Fibroblast of lung (primary cell): ENCODE results near the gene TFG. TPM values are rescaled to one million over a fixed set of nuclear protein-coding genes. Genes with fewer than 3 reads are reported as not detected.

Source experiments
- DNase-seq, 2 donors: peaks; one replicate each; pipeline versions ENCODE4 v3.0.0 to v3.0.0-alpha.2; 2010; ENCODE audit warnings: low read depth in 2 of 2
- H2AFZ ChIP-seq: 2 replicates; pipeline ENCODE4 v1.5.1; 2012; ENCODE audit warnings: low read length, control low read depth, inconsistent platforms
- H3K27ac ChIP-seq: 2 replicates; pipeline ENCODE4 v1.5.1; 2011; ENCODE audit warnings: low read length, control low read depth; ENCODE audit not compliant: insufficient read depth
- H3K27me3 ChIP-seq: 2 replicates; pipeline ENCODE4 v1.5.1; 2011; ENCODE audit warnings: mild to moderate bottlenecking, low read length; ENCODE audit not compliant: control insufficient read depth, insufficient read depth
- H3K36me3 ChIP-seq: 2 replicates; pipeline ENCODE4 v1.5.1; 2011; ENCODE audit warnings: low read length; ENCODE audit not compliant: control insufficient read depth, insufficient read depth
- H3K4me1 ChIP-seq: 2 replicates; pipeline ENCODE4 v1.5.1; 2011; ENCODE audit warnings: low read length; ENCODE audit not compliant: control insufficient read depth, insufficient read depth; ENCODE audit errors: extremely low read depth
- H3K4me2 ChIP-seq: 2 replicates; pipeline ENCODE4 v1.5.1; 2011; ENCODE audit warnings: low read length, control low read depth; ENCODE audit not compliant: insufficient read depth; ENCODE audit errors: extremely low read depth
- H3K4me3 ChIP-seq, 4 experiments: fragments of 200-600 bp in 1 of 4; sonication (generic) in 1 of 4; replicated peaks in 1 of 4; 2 replicates each; pipeline ENCODE4 v1.5.1; 2011 to 2016; ENCODE audit warnings: low read length in 4 of 4, low read depth in 3 of 4, mild to moderate bottlenecking in 3 of 4, control low read depth in 2 of 4, inconsistent platforms in 1 of 4, mixed read lengths in 1 of 4; ENCODE audit not compliant: insufficient read depth in 1 of 4; ENCODE audit errors: control extremely low read depth in 1 of 4
- H3K79me2 ChIP-seq: 2 replicates; pipeline ENCODE4 v1.5.1; 2012; ENCODE audit warnings: mild to moderate bottlenecking, low read length, inconsistent platforms; ENCODE audit not compliant: control insufficient read depth, insufficient read depth
- H3K9ac ChIP-seq: 2 replicates; pipeline ENCODE4 v1.5.1; 2011; ENCODE audit warnings: mild to moderate bottlenecking, low read length, control low read depth; ENCODE audit not compliant: insufficient read depth
- H3K9me3 ChIP-seq: 2 replicates; pipeline ENCODE4 v1.5.1; 2012; ENCODE audit warnings: low read depth, low read length; ENCODE audit not compliant: control insufficient read depth, insufficient read depth
- H4K20me1 ChIP-seq: 2 replicates; pipeline ENCODE4 v1.5.1; 2011; ENCODE audit warnings: low read length; ENCODE audit not compliant: control insufficient read depth, insufficient read depth; ENCODE audit errors: extremely low read depth
- CTCF ChIP-seq, 2 donors: IDR thresholded peaks in 1 of 2; conservative IDR thresholded peaks in 1 of 2; 1 replicate in 1 of 2; 2 replicates in 1 of 2; pipeline ENCODE4 v1.5.1; 2011 to 2012; ENCODE audit warnings: low read length in 2 of 2, control low read depth in 1 of 2, inconsistent platforms in 1 of 2, low read depth in 1 of 2, mild to moderate bottlenecking in 1 of 2
- EZH2 ChIP-seq: IDR thresholded peaks from 2 replicates; pipeline ENCODE4 v1.5.1; 2012; ENCODE audit warnings: low read length, control low read depth, mild to moderate bottlenecking; ENCODE audit errors: missing control alignments
- polyA plus RNA-seq, 2 donors: library from polyadenylated mRNA; depleted of rRNA in 1 of 2; stranded (reverse) in 1 of 2; unstranded in 1 of 2; fragments of >200 nt; gene quantifications; 2 replicates each; pipeline ENCODE4 v1.2.1, GENCODE V29; 2011 to 2012; ENCODE audit warnings: missing spikeins in 1 of 2
- total RNA-seq: library from RNA; depleted of rRNA; stranded (reverse); fragments of >200 nt; gene quantifications from 2 replicates; pipeline ENCODE4 v1.2.1, GENCODE V29; 2014

Gene TFG
- total and polyA plus RNA-seq, 2 donors (not counting 1 experiment from before 2014, with no cell fraction given): 60.6 to 174 TPM

- Histone ChIP-seq H3K4me1 (peaks cover 5% of the 10 kb centered on the region), H3K36me3 (no peaks in the 10 kb centered on the region), H3K4me3 (no peak overlapping the region), H3K9ac (no peak overlapping the region), H3K9me3 (no peaks in the 10 kb centered on the region), H3K27me3 (no peaks in the 10 kb centered on the region), H3K27ac (no peak overlapping the region), H2AFZ (peak overlapping the region; percentile 33), H3K4me2 (no peak overlapping the region), H4K20me1 (no peaks in the 10 kb centered on the region), H3K79me2 (no peaks in the 10 kb centered on the region)
- TF ChIP-seq EZH2 (no peak), CTCF (conservative IDR thresholded peaks at IDR 0.05 in 1 of 2, IDR thresholded peaks at IDR 0.05 in 1 of 2; ENCODE audit: low read depth in 1 of 2, low read length in 2 of 2) (no peak)
- peak in 1 of 2 donors; percentile 14 for DNase-seq
These were observed 67.5 kb downstream of the TFG start for GRCh38 chr3:100776746-100777145.

- no peaks in the 10 kb centered on the region for H3K9me3 ChIP-seq
- no peaks in the 10 kb centered on the region for H4K20me1 ChIP-seq
- DNase-seq: peak in 1 of 2 donors; percentile 75
- no peak overlapping the region for H3K4me2 ChIP-seq
- H2AFZ ChIP-seq: peak overlapping the region; percentile 33
- TF ChIP-seq CTCF (conservative IDR thresholded peaks at IDR 0.05 in 1 of 2, IDR thresholded peaks at IDR 0.05 in 1 of 2; ENCODE audit: low read depth in 1 of 2, low read length in 2 of 2): no peak
- no peak for TF ChIP-seq EZH2
- no peak overlapping the region for H3K27ac ChIP-seq
- peaks cover 8% of the 10 kb centered on the region for H3K4me1 ChIP-seq
- H3K27me3 ChIP-seq: no peaks in the 10 kb centered on the region
- no peak overlapping the region for H3K4me3 ChIP-seq
- no peaks in the 10 kb centered on the region for H3K79me2 ChIP-seq
- no peak overlapping the region for H3K9ac ChIP-seq
- H3K36me3 ChIP-seq: no peaks in the 10 kb centered on the region
These were observed 68.0 kb downstream of the TFG start for GRCh38 chr3:100777271-100777670.

GRCh38 chr3:100779480-100779879 lies 70.2 kb downstream of the TFG start:
- peak in 1 of 2 donors; percentile 9 for DNase-seq
- Histone ChIP-seq H3K4me2 (no peak overlapping the region), H3K9ac (no peak overlapping the region), H3K27ac (no peak overlapping the region), H3K9me3 (no peaks in the 10 kb centered on the region), H3K4me1 (peaks cover 10% of the 10 kb centered on the region), H4K20me1 (no peaks in the 10 kb centered on the region), H3K4me3 (no peak overlapping the region), H3K36me3 (no peaks in the 10 kb centered on the region), H3K27me3 (no peaks in the 10 kb centered on the region), H2AFZ (no peak overlapping the region), H3K79me2 (no peaks in the 10 kb centered on the region)
- TF ChIP-seq EZH2 (no peak), CTCF (conservative IDR thresholded peaks at IDR 0.05 in 1 of 2, IDR thresholded peaks at IDR 0.05 in 1 of 2; ENCODE audit: low read depth in 1 of 2, low read length in 2 of 2) (no peak)
